Activated naive CD8-positive, alpha-beta T cell treated with anti-CD3 and anti-CD28 coated beads, Interleukin-2, amount 50 U/mL, for 16 hours (primary cell): ENCODE results near the gene CELF2.
"Not testable (repeated sequence)": the region's sequence is repeated elsewhere in the genome, so short reads cannot be mapped to it uniquely, and the experiment has no call there.

Source experiments
- DNase-seq: peaks from one replicate; pipeline ENCODE4 v3.0.0-alpha.2; 2020; ENCODE audit warnings: low read depth, low spot score

Gene CELF2

DNA sequence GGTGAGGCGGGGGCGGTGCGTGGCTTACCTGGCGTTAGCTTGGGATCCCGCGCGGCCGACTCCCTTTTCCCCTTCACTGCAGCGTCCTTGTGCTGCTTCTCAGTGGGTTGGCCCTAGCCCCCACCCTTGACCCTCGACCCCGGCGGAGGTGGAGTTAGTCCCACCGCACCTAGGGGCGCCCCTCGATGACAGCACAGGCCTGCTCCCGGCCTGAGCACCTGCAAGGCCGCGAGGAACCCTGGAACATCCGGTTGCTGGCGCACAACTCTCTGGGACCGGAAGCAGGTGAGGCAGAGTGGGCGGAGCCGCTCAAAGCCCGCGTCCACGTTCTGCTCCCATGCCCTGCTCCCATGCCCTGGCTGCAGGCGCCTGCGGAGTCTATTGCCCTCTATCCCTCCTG, 326.9 kb downstream of the CELF2 start:
- no peak for DNase-seq

DNA sequence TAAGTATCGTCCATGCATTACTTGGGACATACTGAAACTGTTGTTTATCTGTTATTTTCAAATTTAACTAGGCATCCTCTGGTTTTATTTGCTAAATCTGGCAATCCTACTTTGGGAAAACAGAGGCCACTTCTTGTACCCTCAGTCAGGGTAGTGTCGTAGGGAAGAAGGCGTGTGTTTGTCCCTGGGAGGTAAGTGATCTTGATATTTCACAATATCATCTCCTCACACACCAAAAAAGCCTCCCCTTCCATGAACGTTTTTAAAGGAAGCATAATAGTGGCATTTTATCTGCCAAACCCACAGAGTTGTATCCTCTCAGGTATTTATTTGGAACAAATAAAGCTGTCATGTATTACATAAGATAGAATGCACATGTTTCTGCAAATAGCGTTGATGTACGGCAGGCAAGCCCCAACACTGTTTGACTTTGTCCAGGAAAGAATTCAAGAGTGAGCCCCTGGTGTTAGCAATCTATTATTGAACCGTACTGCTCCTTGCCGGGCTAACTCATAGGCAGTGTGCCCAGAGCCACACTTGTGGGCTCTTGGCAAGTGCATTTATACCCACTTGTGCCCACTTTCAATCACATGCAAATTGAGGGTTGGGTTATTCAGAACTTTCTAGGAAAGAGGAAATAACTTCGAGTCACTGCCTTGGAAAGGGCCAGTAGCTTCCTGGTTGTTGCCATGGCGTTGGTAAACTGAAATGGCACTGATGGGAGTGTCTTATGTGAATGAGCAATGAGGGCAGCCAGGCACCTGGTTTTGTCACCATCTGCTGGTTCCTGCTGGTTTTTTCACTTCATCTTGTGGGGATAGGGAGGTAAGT, 327.8 kb downstream of the CELF2 start:
- no peak for DNase-seq

DNA sequence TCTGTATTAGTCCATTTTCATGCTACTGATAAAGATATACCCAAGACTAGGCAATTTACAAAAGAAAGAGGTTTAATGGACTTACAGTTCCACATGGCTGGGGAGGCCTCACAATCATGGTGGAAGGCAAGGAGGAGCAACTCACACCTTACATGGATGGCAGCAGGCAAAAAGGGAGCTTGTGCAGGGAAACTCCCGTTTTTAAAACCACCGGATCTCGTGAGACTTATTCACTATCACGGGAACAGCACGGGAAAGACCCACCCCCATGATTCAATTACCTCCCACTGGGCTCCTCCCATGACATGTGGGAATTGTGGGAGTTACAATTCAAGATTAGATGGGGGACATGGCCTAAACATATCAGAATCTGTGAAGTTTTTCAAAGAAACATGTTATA, 329.9 kb downstream of the CELF2 start:
- DNase-seq, result not testable (repeated sequence)

DNA sequence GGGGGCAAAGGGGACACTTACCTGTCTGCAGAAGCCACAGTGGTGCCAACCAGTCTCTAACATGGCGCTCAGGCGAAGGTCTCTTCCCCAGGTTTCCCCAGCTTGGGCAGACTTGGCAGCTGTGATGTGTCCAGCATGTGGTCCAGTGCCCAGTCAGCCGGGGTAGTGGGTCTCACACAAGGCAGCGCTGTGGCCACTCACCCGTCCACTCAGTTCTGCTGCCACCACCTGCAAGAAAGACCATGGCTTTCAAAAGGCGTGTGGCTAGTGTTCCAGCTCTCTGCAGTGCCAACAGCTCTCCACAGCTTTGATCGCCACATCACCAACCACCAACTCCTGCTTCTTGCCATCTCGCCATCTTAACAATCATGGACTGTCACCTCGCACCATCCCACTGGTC, 334.1 kb downstream of the CELF2 start:
- DNase-seq, result no peak

DNA sequence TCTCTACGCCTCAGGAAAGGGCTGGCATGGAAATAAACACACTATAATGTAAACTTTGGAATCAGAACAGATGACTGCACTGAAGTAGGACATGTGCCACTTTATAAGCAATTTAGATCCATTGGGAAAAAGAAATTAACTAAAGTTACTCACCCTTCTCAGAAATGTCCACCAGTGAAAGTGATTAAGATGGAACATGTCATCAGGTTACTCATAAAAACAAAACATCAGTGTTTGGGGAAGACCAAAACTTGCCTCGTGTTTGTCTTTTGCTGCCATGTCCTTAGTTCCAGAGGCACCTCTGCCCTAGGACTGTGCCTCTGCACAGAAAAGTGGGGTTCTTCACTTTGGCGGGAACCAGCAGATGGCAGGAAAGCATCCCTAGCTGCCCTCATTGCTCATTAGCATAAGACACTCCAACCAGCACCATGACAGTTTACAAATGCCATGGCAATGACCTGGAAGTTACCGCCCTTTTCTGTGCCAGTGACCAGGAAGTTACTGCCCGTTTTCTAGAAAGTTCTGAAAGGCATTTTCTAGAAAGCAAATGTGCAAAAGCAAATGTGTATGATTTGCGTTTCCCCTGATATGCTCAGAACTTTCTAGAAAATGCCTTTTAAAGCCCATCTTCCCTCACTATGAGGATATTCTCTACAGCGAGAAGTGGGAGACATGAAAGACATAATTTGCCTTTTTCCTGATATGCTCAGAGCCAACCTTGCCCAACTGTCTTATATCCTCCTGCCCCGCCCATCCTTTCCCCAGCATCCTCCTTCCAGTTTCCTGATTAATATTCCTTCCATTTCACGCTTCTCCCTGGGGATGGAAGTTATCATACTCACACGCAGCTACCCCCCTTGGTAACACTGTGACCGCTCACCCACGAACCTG, 335.6 kb downstream of the CELF2 start:
- DNase-seq, result no peak

DNA sequence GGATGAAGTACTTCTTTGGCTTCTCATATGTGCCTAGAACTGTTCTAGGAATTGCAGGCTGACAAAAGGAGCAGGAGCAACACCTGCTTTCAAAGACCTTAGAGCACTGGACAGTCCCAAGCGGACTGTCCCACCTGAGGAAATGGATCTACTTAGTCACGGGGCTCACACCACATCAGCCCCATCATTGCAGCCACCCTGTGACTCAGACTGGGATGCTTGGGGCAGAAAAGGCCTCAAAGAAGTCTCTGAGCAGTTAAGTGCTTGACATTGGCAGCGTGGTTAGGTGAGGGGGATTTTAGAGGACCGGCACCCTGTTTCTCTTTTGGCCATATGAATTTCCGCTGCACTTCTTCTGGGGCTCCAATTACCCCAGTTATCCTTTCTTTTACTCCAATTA, 337.2 kb downstream of the CELF2 start:
- no peak for DNase-seq

DNA sequence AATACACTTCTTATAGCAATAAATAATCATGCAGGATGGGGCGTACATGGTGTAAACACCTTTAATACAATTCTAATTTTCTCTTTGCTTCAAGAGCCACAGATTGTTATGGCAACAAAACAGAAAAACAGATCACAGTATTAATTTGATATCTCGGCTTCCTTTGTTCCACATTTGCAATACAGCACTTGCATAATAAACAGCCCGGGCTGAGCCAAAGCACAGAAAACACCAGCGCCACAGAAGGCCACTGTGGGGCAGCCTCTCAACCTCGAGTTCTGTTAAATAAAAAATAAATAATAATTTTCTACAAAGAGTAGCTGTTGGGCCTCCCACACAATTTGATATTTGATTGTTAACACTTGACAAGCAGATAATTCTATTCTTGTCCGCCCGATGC, 337.9 kb downstream of the CELF2 start:
- no peak for DNase-seq

DNA sequence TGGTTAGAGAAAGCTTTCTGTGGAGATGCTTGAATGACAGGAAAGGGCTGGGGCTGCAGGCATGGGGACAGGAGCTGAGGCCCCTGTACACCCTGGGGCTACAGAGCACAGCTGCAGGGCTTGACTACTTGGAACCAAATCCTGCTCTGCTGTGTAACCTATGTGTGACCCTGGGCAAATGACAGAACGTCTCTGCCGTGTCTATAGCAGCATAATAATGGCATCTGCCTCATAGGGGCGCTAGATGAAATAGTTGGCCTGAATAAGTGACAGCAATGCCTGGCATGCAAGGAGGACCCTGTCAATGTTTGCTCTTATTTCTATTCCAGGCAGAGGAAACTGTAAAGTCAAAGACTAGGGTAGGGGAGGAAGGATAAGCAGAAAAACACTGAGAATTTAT, 339.8 kb downstream of the CELF2 start:
- no peak for DNase-seq

DNA sequence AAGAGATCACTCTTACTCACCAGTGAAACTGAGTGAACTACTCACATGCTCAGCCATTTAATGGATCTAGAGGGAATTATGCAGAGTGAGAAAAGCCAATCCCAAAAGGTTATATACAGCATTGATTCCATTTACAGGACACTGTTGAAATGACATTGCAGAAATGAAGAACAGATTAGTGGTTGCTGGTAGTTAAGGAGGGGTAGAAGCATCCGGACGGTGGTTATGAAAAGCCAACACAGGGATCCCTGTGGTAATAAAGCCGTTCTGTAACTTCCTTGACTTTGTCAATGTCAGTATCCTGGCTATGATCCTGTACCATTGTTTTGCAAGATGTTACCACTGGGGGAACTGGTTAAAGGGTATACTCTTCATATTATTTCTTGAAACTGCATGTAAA, 340.3 kb downstream of the CELF2 start:
- no peak for DNase-seq

DNA sequence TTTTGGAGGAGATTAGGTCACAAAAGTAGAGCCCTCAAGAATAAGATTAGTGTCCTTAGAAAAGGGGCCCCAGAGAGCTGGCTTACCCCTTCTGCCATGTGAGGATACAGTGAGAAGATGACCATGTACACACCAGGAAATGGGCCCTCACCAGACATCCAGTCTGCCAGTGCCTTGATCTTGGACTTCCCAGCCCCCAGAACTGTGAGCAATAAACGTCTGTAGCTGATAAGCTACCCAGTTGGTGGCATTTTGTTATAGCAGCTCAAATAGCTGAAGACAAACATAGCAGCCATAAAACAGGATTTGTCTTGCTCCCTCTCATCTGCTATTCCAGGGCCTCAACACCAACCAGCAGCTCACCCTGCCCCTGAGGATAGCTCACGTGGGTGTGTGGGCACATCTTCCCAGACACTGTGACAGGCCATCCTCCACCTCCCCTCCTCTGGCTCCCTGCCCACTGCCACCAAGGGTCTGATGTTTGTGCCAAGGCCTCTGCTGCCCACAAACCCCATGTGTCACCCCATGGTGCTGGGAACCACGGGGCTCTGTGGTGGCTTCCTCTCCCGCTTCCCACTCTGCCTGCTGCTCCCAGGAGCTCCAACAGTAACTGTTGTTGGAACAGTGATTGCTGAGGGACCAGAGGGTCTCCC, 341.4 kb downstream of the CELF2 start:
- no peak for DNase-seq

DNA sequence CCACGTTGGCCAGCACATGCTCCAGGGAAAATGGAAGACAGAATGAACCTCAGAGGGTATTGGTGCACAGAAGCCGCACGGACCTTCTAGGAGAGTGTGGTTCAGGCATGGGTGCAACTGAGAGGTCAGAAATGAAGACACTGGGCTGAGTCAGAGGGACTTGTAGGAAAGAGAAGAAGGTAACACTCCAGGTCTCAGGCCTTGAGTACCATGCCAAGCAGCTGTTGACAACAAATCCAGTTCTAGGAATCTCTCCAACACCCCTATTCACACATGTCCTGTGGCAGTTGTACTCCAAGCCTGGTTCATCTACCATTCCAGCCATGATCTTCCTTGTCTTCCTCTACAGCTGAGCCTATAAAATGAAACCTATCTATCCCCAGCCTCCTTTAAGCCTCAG, 342.2 kb downstream of the CELF2 start:
- no peak for DNase-seq

DNA sequence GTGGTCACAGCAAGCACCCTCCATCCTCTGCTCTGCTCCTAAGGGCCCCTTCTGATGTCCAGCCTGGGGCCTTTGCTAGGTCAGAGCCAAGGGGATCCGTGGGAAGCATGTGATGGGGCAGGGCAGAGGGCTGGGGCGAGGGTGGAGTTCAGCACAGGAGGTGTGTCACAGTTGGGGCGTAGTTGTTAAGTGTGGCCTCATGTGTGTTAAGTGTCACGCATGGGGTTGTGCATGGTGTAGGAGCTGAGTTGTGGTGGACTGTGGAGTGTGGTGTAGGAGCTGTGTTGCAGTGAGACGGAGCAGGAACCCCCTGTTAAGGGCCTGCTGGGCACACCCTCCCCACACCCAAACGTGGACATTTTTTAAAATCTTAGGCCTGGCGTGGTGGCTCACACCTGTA, 345.8 kb downstream of the CELF2 start:
- DNase-seq, result no peak

DNA sequence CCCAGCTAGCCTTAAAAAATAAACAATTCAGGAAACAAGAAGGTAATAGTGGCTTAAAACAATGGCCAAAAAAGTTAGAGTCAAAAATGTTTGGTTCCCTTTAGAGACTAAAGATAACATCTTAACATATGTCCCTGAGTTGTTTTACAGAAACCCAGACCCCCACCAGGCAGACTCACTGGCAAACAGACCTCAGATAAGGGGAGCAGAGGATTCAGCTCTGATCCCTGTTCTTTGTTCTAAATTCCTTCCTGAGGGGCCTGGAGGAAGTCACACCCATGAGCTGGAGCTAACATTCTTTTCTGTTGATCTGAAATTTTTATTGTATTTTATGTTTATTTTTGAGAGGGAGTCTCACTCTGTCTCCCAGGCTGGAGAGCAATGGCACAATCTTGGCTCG, 346.6 kb downstream of the CELF2 start:
- DNase-seq, result no peak

DNA sequence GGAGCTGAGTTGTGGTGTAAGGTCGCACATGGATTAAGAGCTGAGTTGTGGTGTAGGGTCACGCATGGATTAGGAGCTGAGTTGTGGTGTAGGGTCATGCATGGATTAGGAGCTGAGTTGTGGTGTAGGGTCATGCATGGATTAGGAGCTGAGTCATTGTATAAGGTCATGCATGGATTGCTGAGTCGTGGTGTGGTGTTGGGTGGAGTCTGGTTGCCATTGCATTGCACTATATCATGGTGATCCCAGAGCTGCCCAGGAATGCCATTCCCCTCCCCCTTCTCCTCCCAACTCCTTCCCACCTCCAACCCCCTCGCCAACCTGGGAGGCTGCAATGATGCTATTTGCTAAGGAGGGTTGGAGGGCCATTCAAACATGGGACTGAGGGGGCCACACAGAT, 349.2 kb downstream of the CELF2 start:
- not testable (repeated sequence) for DNase-seq

DNA sequence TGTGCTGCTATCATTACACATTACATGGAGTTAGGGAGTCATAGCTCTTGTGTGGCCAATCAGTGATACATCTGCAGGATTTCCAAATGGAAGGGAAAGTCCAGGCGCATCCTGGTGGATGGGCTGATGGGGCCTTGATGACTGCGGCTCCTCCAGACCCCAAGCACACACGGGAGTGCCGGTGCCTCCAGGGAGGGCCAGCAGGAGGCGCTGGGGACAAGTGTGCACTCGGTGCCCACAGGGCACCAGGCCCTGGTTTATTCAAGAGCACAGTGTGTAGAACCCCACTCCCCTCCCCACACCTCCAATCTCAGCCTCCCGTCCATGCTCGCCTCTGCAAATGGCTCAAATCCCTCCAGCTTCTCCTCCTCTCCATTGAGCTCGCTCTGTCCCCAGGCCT, 349.8 kb downstream of the CELF2 start:
- no peak for DNase-seq

DNA sequence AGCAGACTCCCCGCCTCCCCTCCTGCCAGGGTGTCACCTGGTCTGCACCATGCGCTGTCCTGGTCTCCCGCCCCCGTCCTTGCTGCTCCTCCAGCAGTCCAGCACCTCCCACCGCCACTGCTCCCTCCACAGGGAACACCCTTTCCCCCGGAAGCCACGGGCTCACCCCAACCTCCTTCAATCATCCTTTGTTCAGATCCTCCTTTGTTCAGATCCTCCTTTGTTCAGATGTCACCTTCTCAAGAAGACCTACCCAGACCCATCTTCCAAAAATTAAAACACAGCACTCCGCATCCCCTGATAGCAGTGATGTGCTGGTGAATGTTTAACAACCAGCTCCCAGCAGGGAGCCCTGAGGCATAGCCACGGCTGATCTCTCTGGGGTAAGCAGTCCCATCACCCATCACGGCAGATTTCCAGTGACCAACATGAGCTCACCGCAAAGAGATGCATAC, 356.1 kb downstream of the CELF2 start:
- DNase-seq, result no peak

DNA sequence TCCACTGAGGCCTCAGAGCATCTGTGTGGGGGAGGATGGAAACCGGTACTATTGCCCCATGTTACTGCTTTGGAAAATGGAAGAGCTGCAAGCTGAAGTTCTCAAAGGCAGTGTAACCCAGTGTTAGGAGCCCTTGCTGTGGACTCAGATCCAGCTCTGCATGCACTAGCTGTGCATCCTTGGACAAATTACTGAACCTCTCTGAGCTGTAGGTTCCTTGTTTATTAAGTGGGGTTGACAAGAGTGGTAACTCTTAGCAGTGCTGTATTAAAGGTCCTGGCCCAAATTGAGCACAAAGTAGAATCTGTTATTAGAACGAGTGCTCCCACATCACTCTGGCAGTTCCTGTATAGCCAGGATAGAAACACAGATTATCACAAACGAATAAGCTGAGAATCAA, 359.6 kb downstream of the CELF2 start:
- DNase-seq, result no peak

DNA sequence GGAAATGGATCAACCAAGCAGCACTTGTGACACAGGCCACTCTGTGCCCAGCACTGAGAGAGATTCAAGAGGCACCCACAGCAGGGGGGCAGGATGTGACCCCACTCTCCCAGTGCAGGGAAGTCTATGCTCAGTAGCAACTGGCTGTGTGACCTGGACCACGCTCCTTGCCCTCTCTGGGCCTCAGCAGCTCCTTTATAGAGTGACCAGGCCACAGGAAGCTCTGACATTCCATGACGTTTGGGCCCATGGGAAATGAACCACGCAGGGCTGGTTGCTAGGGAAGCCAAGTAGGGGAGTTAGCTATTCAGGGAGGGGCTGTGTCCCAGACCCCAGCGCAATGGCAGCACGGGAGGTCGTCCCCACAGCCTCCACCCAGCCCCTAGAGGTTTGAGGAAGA, 361.2 kb downstream of the CELF2 start:
- no peak for DNase-seq

DNA sequence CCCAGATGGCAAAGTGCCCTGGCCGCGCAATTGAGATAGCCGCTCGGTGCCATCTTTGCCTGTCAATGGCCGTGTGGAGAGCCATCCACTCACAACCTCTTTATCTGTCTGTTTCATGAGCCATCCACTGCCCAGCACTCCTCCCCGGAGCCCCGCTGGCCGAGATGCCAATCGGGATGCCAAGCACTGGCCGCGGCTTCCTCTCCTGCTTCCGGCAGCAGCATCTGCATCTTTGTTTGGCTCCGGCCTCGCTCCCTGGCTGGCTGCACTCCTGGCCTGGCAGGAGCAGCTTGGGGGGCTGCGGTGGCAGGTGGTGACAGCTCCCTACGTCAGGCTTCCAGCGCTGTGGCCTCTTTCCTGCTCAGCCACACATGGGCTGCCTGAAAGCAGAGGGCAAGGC, 362.1 kb downstream of the CELF2 start:
- DNase-seq, result no peak

DNA sequence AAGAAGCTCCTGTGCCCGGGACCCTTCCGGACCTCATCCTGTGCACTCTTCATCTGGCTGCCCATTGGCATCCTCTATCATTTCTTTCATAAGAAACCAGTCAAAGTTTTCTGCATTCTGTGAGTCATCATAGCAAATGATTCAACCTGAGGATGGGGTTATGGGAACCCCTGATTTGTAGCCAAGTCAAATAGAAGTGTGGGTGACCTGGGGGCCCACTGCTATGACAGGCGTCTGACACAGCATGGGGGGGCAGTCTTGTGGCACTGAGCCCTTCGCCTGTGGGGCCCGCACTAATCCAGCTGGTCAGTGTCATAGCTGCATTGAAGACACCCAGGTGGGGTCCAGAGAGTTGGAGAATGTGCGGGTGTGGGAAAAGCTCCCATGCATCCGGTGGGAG, 363.4 kb downstream of the CELF2 start:
- DNase-seq, result no peak

DNA sequence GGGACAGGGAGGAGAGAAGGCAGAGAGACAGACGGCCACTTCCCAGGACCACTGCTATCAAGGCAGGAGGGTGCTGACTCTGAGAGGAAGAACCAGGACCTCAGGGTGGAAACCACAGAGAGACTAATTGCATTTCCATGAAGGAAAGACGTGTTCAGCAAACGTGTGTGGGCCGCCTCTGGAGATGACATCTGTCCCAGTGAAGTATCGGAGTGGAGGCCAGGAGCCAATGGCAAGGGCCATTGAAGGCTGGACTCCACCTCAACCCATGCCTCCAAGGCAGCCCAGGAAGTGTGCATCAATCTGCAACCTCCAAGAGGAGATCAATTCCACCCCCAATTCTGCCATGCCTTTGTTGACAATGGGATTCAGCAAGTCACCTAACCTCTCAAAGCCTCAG, 363.8 kb downstream of the CELF2 start:
- no peak for DNase-seq

DNA sequence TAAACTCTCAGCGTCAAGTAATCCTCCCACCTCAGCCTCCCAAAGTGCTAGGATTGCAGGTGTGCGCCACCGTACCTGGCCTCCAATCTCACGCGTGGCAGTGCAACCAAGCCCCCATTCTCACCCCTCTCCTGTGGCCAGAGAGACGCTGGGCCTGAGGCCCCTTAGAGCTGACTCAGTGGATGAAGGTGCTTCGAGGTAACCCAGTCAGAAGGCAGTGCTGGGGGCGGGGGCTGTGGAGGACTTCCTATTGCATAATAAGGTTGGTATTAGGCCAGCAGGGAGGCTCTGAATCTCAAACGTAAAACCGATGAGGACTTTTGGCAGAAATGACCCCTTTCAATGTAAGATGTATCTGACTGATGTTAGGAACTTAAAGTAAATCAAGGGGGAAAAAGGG, 364.5 kb downstream of the CELF2 start:
- no peak for DNase-seq
